WTC11 (cell line): ENCODE data around the gene COPS7A.

Experiments used
- CREM ChIP-seq: sonication (generic); formaldehyde crosslinking; IDR thresholded peaks from 2 replicates; pipeline ENCODE4 v1.8.1; 2022; ENCODE audit warnings: mild to moderate bottlenecking, missing genetic modification reagents, moderate library complexity
- CTCF ChIP-seq: fragments of 200-600 bp; IDR thresholded peaks from 2 replicates; pipeline ENCODE4 v1.8.0; 2022; ENCODE audit warnings: antibody characterized with exemption
- E2F1 ChIP-seq: sonication (generic); formaldehyde crosslinking; IDR thresholded peaks from 2 replicates; pipeline ENCODE4 v1.8.0; 2022; ENCODE audit warnings: mild to moderate bottlenecking, missing genetic modification reagents
- JUN ChIP-seq: sonication (generic); formaldehyde crosslinking; IDR thresholded peaks from 2 replicates; pipeline ENCODE4 v1.8.0; 2023; ENCODE audit warnings: mild to moderate bottlenecking, missing genetic modification reagents
- NFE2L1 ChIP-seq: sonication (generic); formaldehyde crosslinking; IDR thresholded peaks from 2 replicates; pipeline ENCODE4 v1.8.1; 2023; ENCODE audit warnings: missing genetic modification reagents
- NFYB ChIP-seq: sonication (generic); formaldehyde crosslinking; conservative IDR thresholded peaks from 2 replicates; pipeline ENCODE4 v1.8.0; 2022; ENCODE audit warnings: low read depth, missing genetic modification reagents
- SP1 ChIP-seq: sonication (generic); formaldehyde crosslinking; conservative IDR thresholded peaks from 2 replicates; pipeline ENCODE4 v1.8.1; 2022; ENCODE audit warnings: missing genetic modification reagents
- USF2 ChIP-seq: sonication (generic); formaldehyde crosslinking; IDR thresholded peaks from 2 replicates; pipeline ENCODE4 v1.8.1; 2023; ENCODE audit warnings: mild to moderate bottlenecking, missing genetic modification reagents, moderate library complexity
- TF ChIP-seq, protein P1 (sequence below): sonication (generic); formaldehyde crosslinking; IDR thresholded peaks from 2 replicates; pipeline ENCODE4 v1.8.1; 2022; ENCODE audit warnings: low read depth, missing genetic modification reagents, borderline replicate concordance
- TF ChIP-seq, protein P2 (sequence below): sonication (generic); formaldehyde crosslinking; IDR thresholded peaks from 2 replicates; pipeline ENCODE4 v1.8.0; 2022; ENCODE audit warnings: mild to moderate bottlenecking, missing genetic modification reagents
- TF ChIP-seq, protein P3 (sequence below): sonication (generic); formaldehyde crosslinking; IDR thresholded peaks from 2 replicates; pipeline ENCODE4 v1.8.0; 2022; ENCODE audit warnings: mild to moderate bottlenecking, missing genetic modification reagents
- TF ChIP-seq, protein P4 (sequence below): sonication (generic); formaldehyde crosslinking; IDR thresholded peaks from 2 replicates; pipeline ENCODE4 v1.8.1; 2022; ENCODE audit warnings: low read depth, mild to moderate bottlenecking, moderate library complexity, missing genetic modification reagents, borderline replicate concordance
- TF ChIP-seq, protein P5 (sequence below): sonication (generic); formaldehyde crosslinking; IDR thresholded peaks from 2 replicates; pipeline ENCODE4 v1.8.0; 2022; ENCODE audit warnings: mild to moderate bottlenecking, missing genetic modification reagents

DNA sequence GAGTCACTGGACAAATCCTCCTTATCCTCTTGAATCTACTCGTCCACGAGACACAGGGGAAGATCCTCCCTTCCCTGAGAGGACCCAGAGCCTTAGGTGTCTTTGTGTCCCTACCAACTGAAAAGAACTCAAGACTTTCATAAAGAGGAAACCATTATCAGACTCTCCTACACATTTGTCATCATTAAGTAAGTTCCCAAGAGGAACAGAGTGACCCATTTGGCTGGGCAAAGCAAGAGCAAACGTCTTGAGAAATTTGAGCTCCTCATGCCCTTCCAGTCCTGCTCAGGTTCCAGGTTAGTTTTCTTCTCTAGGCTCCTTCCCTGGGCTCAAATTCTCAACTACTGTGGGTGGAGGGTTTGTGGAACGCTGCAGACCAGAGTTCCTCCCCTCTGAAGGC, 23.4 kb downstream of the COPS7A start:
- TF ChIP-seq CTCF (no peak), NFYB (CRISPR knock-in tag) (no peak), SP1 (no peak), USF2 (CRISPR knock-in tag) (no peak), CREM (CRISPR knock-in tag) (no peak), E2F1 (CRISPR knock-in tag) (no peak), NFE2L1 (CRISPR knock-in tag) (no peak), JUN (CRISPR knock-in tag) (no peak)
- TF ChIP-seq, protein P1, sequence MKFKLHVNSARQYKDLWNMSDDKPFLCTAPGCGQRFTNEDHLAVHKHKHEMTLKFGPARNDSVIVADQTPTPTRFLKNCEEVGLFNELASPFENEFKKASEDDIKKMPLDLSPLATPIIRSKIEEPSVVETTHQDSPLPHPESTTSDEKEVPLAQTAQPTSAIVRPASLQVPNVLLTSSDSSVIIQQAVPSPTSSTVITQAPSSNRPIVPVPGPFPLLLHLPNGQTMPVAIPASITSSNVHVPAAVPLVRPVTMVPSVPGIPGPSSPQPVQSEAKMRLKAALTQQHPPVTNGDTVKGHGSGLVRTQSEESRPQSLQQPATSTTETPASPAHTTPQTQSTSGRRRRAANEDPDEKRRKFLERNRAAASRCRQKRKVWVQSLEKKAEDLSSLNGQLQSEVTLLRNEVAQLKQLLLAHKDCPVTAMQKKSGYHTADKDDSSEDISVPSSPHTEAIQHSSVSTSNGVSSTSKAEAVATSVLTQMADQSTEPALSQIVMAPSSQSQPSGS (CRISPR knock-in tag): no peak
- TF ChIP-seq, protein P2, sequence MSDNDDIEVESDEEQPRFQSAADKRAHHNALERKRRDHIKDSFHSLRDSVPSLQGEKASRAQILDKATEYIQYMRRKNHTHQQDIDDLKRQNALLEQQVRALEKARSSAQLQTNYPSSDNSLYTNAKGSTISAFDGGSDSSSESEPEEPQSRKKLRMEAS: no peak
- TF ChIP-seq, protein P3, sequence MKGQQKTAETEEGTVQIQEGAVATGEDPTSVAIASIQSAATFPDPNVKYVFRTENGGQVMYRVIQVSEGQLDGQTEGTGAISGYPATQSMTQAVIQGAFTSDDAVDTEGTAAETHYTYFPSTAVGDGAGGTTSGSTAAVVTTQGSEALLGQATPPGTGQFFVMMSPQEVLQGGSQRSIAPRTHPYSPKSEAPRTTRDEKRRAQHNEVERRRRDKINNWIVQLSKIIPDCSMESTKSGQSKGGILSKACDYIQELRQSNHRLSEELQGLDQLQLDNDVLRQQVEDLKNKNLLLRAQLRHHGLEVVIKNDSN (CRISPR knock-in tag): no peak
- TF ChIP-seq, protein P4, sequence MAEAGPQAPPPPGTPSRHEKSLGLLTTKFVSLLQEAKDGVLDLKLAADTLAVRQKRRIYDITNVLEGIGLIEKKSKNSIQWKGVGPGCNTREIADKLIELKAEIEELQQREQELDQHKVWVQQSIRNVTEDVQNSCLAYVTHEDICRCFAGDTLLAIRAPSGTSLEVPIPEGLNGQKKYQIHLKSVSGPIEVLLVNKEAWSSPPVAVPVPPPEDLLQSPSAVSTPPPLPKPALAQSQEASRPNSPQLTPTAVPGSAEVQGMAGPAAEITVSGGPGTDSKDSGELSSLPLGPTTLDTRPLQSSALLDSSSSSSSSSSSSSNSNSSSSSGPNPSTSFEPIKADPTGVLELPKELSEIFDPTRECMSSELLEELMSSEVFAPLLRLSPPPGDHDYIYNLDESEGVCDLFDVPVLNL (CRISPR knock-in tag): no peak
- TF ChIP-seq, protein P5, sequence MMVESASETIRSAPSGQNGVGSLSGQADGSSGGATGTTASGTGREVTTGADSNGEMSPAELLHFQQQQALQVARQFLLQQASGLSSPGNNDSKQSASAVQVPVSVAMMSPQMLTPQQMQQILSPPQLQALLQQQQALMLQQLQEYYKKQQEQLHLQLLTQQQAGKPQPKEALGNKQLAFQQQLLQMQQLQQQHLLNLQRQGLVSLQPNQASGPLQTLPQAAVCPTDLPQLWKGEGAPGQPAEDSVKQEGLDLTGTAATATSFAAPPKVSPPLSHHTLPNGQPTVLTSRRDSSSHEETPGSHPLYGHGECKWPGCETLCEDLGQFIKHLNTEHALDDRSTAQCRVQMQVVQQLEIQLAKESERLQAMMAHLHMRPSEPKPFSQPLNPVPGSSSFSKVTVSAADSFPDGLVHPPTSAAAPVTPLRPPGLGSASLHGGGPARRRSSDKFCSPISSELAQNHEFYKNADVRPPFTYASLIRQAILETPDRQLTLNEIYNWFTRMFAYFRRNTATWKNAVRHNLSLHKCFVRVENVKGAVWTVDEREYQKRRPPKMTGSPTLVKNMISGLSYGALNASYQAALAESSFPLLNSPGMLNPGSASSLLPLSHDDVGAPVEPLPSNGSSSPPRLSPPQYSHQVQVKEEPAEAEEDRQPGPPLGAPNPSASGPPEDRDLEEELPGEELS (CRISPR knock-in tag): no peak
